Immature natural killer cell (primary cell): ENCODE results near the gene WWOX. TPM values are rescaled to one million over a fixed set of nuclear protein-coding genes. Genes with fewer than 3 reads are reported as not detected.
A peak's percentile ranks its signal among the peaks of the same experiment; 100 is the strongest.

ENCODE experiments used
- DNase-seq, 3 donors: peaks; one replicate each; pipeline ENCODE4 v3.0.0; 2022; ENCODE audit warnings: mixed read lengths in 1 of 3
- H3K27ac Mint-ChIP-seq, 6 donors: one replicate each; pipeline ENCODE4 v1.8.0; 2020; ENCODE audit warnings: mixed read lengths in 6 of 6, mild to moderate bottlenecking in 5 of 6, inconsistent platforms in 4 of 6, moderate library complexity in 3 of 6
- H3K27me3 Mint-ChIP-seq, 3 donors: one replicate each; pipeline ENCODE4 v1.8.0; 2020 to 2021; ENCODE audit warnings: low read depth in 3 of 3, mild to moderate bottlenecking in 3 of 3, mixed read lengths in 3 of 3, moderate library complexity in 3 of 3, inconsistent platforms in 1 of 3
- H3K36me3 Mint-ChIP-seq, 3 donors: one replicate each; pipeline ENCODE4 v1.8.0; 2020; ENCODE audit warnings: mixed read lengths in 3 of 3, inconsistent platforms in 2 of 3, mild to moderate bottlenecking in 2 of 3
- H3K4me1 Mint-ChIP-seq, 2 donors: one replicate each; pipeline ENCODE4 v1.8.0; 2020; ENCODE audit warnings: inconsistent platforms in 2 of 2, mild to moderate bottlenecking in 2 of 2, mixed read lengths in 2 of 2, moderate library complexity in 1 of 2
- H3K4me3 Mint-ChIP-seq, 5 donors: one replicate each; pipeline ENCODE4 v1.8.0; 2020; ENCODE audit warnings: mild to moderate bottlenecking in 5 of 5, mixed read lengths in 5 of 5, inconsistent platforms in 3 of 5, moderate library complexity in 3 of 5
- H3K9me3 Mint-ChIP-seq, 6 donors: one replicate each; pipeline ENCODE4 v1.8.0; 2020; ENCODE audit warnings: mild to moderate bottlenecking in 6 of 6, mixed read lengths in 6 of 6, inconsistent platforms in 4 of 6, moderate library complexity in 3 of 6
- polyA plus RNA-seq, 3 donors: library from polyadenylated mRNA; unstranded; fragments of 300-500 nt; fragmentation: Illumina TruSeq; gene quantifications; one replicate each; pipeline ENCODE4 v1.2.3, GENCODE V29; 2021

The WWOX gene
- polyA plus RNA-seq, 3 donors from 2014 or later: 9.0 to 13.9 (median 12.3) TPM

- Mint-ChIP-seq H3K27me3 (peaks cover 0 to 2% (median 2%) of the 10 kb centered on the region in 3 donors), H3K9me3 (no peaks in the 10 kb centered on the region), H3K4me1 (no peaks in the 10 kb centered on the region), H3K36me3 (no peaks in the 10 kb centered on the region), H3K27ac (no peak overlapping the region), H3K4me3 (no peak overlapping the region)
- DNase-seq: no peak
Measured at GRCh38 chr16:79061181-79061580, 961.7 kb downstream of the WWOX start.

GRCh38 chr16:79062336-79062735 is 962.9 kb downstream of the WWOX start:
- no peak overlapping the region for H3K27ac Mint-ChIP-seq
- H3K27me3 Mint-ChIP-seq: peaks cover 0 to 2% (median 2%) of the 10 kb centered on the region in 3 donors
- no peaks in the 10 kb centered on the region for H3K9me3 Mint-ChIP-seq
- no peak for DNase-seq
- H3K4me1 Mint-ChIP-seq: no peaks in the 10 kb centered on the region
- H3K36me3 Mint-ChIP-seq: no peaks in the 10 kb centered on the region
- H3K4me3 Mint-ChIP-seq: no peak overlapping the region

GRCh38 chr16:79062821-79063220 is 963.4 kb downstream of the WWOX start:
- H3K27ac Mint-ChIP-seq: no peak overlapping the region
- H3K4me3 Mint-ChIP-seq: no peak overlapping the region
- no peaks in the 10 kb centered on the region for H3K36me3 Mint-ChIP-seq
- DNase-seq: no peak
- no peaks in the 10 kb centered on the region for H3K4me1 Mint-ChIP-seq
- H3K27me3 Mint-ChIP-seq: peaks cover 0 to 2% (median 2%) of the 10 kb centered on the region in 3 donors
- no peaks in the 10 kb centered on the region for H3K9me3 Mint-ChIP-seq

- H3K36me3 Mint-ChIP-seq: no peaks in the 10 kb centered on the region
- peaks cover 0 to 2% of the 10 kb centered on the region in 2 donors for H3K4me1 Mint-ChIP-seq
- no peaks in the 10 kb centered on the region for H3K9me3 Mint-ChIP-seq
- no peak for DNase-seq
- H3K27me3 Mint-ChIP-seq: peaks cover 0 to 2% (median 0%) of the 10 kb centered on the region in 3 donors
- no peak overlapping the region for H3K27ac Mint-ChIP-seq
- no peak overlapping the region for H3K4me3 Mint-ChIP-seq
Measured at GRCh38 chr16:79064256-79064972, 965.0 kb downstream of the WWOX start.

DNA sequence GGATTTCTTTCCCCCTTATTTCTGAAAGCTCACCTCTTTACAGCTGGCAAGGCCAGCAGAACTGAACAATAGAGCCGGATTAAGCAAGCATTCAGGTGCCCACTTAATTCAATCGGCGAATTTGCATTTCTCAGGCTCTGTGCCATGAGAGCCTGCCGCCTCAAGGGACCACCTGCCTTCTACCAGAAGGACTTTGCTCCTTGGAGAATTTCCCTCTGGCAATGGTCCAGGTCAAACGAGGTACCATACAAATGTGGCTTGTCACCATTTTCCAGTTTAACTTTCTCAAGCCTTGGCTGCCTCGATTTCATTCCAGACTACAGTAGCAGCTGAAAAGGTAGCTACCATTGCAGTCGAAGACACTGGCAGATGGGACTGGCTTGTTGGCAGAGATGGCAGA is 967.1 kb downstream of the WWOX start:
- Mint-ChIP-seq H3K36me3 (no peaks in the 10 kb centered on the region), H3K9me3 (no peaks in the 10 kb centered on the region), H3K27me3 (peaks cover 0 to 7% (median 0%) of the 10 kb centered on the region in 3 donors), H3K27ac (no peak overlapping the region), H3K4me1 (peaks cover 16 to 23% of the 10 kb centered on the region in 2 donors), H3K4me3 (no peak overlapping the region)
- no peak for DNase-seq

DNA sequence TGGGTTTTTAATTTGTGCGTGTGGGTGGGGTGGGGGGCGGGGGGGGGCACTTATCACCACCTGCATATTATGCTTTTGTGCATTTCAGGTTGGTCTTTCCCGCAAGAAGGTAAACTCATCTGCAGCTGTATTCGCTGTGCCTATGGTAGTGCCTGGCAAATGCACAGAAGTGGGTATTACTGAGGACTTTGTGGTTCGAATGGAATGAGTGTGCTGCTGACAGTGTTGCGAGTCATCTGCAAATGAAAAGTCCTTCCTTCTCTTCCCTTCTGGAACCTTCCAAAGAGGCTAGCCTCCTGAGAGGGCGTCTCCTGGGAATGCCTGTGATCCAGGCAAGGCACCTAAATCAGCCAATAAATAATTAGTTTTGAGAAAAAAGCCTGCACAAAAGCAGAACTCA is 968.1 kb downstream of the WWOX start:
- H3K4me3 Mint-ChIP-seq: no peak overlapping the region
- peaks cover 26 to 34% of the 10 kb centered on the region in 2 donors for H3K4me1 Mint-ChIP-seq
- H3K27ac Mint-ChIP-seq: no peak overlapping the region
- no peaks in the 10 kb centered on the region for H3K9me3 Mint-ChIP-seq
- H3K36me3 Mint-ChIP-seq: no peaks in the 10 kb centered on the region
- no peak for DNase-seq
- H3K27me3 Mint-ChIP-seq: peaks cover 0 to 7% (median 0%) of the 10 kb centered on the region in 3 donors

DNA sequence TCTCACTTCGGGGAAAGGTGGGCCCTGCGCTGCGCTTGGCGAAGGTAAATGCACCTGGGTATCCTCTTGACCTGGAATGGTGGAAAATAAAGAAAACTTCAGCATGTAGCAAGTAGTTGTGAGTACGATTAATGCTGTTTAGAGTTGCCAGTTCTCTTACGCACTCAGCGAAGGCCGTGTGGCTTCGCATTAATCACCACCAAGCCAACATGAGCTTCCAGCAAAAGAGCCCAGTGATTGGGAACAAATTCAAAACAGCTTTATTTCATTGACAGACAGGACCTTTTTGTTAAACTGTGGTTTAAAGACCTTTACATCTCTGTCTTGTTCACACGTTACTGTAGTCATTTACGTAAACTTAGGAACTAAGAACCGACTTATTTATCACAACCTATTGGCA is 969.7 kb downstream of the WWOX start:
- Mint-ChIP-seq H3K36me3 (no peaks in the 10 kb centered on the region), H3K4me3 (no peak overlapping the region), H3K27me3 (peaks cover 0 to 7% (median 0%) of the 10 kb centered on the region in 3 donors), H3K27ac (no peak overlapping the region), H3K9me3 (no peaks in the 10 kb centered on the region), H3K4me1 (peaks cover 38 to 46% of the 10 kb centered on the region in 2 donors)
- DNase-seq: no peak

- peaks cover 40 to 51% of the 10 kb centered on the region in 2 donors for H3K4me1 Mint-ChIP-seq
- H3K27ac Mint-ChIP-seq: no peak overlapping the region
- no peaks in the 10 kb centered on the region for H3K36me3 Mint-ChIP-seq
- peaks cover 0 to 7% (median 0%) of the 10 kb centered on the region in 3 donors for H3K27me3 Mint-ChIP-seq
- H3K4me3 Mint-ChIP-seq: no peak overlapping the region
- DNase-seq: no peak
- no peaks in the 10 kb centered on the region for H3K9me3 Mint-ChIP-seq
Measured at GRCh38 chr16:79069633-79070032, 970.2 kb downstream of the WWOX start.

DNA sequence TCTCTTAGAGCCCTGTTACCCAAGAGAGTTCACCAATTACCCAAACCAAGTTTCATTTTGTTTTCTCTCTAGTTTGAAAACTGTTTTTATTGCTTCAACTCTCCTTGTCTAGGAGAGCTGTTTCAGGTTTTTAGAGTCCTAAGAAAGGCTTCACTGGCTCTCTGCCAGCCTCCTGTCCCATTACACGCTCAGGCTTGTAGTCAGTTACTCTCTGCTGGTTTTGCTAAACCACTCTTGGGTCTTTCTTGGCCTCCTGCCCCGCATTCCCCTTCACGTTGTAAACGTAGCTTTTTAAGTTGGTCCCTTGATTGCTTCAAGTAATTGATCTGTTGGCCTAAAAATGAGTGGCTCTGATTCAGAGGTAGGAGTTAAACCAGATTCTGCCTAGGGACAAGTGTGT is 972.0 kb downstream of the WWOX start:
- no peak for DNase-seq
- Mint-ChIP-seq H3K27me3 (peaks cover 1 to 4% (median 3%) of the 10 kb centered on the region in 3 donors), H3K9me3 (peaks cover 0 to 1% (median 0%) of the 10 kb centered on the region in 6 donors), H3K4me1 (peaks cover 51 to 69% of the 10 kb centered on the region in 2 donors), H3K27ac (peak overlapping the region; percentile 8 to 80 (median 54)), H3K4me3 (peak overlapping the region; percentile 3 to 65 (median 42)), H3K36me3 (no peaks in the 10 kb centered on the region)

- H3K36me3 Mint-ChIP-seq: no peaks in the 10 kb centered on the region
- H3K4me1 Mint-ChIP-seq: peaks cover 62 to 80% of the 10 kb centered on the region in 2 donors
Measured at GRCh38 chr16:79072517-79072916, 973.1 kb downstream of the WWOX start.

GRCh38 chr16:79073566-79073965 is 974.1 kb downstream of the WWOX start:
- Mint-ChIP-seq H3K27ac (peak overlapping the region in 2 of 6 donors; percentile 50 to 66), H3K27me3 (peaks cover 2 to 8% (median 3%) of the 10 kb centered on the region in 3 donors), H3K4me3 (peak overlapping the region; percentile 29 to 76 (median 60)), H3K9me3 (peaks cover 0 to 1% (median 0%) of the 10 kb centered on the region in 6 donors), H3K36me3 (no peaks in the 10 kb centered on the region), H3K4me1 (peaks cover 72 to 90% of the 10 kb centered on the region in 2 donors)
- DNase-seq: no peak

More at GRCh38 chr16:79072517-79072916, 973.1 kb downstream of the WWOX start:
- H3K4me3 Mint-ChIP-seq: peak overlapping the region in 1 of 5 donors; percentile 24
- H3K27me3 Mint-ChIP-seq: peaks cover 2 to 4% (median 3%) of the 10 kb centered on the region in 3 donors
- peaks cover 0 to 1% (median 0%) of the 10 kb centered on the region in 6 donors for H3K9me3 Mint-ChIP-seq
- DNase-seq: no peak
- H3K27ac Mint-ChIP-seq: no peak overlapping the region

GRCh38 chr16:79074541-79074940 is 975.1 kb downstream of the WWOX start:
- peak overlapping the region in 1 of 6 donors; percentile 5 for H3K27ac Mint-ChIP-seq
- peaks cover 72 to 88% of the 10 kb centered on the region in 2 donors for H3K4me1 Mint-ChIP-seq
- DNase-seq: no peak
- H3K9me3 Mint-ChIP-seq: peaks cover 0 to 1% (median 0%) of the 10 kb centered on the region in 6 donors
- H3K4me3 Mint-ChIP-seq: peak overlapping the region in 2 of 5 donors; percentile 21 to 30
- H3K36me3 Mint-ChIP-seq: no peaks in the 10 kb centered on the region
- peaks cover 2 to 8% (median 3%) of the 10 kb centered on the region in 3 donors for H3K27me3 Mint-ChIP-seq

DNA sequence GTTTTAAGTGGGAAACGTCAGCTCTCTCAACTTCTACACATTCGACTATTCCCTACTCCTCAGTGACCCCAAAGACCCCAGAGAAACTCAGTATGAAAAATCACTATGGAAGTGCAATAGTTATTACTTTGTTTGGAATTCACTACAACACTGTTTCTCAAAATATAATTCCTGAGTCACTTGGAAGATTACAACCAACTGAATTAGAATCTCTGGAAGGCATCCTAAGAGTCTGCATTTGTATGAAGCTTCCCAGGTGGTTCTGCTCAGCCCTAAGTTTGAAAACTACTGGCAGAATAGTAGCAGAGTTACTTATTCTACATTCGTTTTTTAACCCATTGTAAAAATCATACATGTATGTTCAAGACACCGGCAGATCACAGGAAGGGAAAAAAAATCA is 975.5 kb downstream of the WWOX start:
- DNase-seq: no peak
- Mint-ChIP-seq H3K4me3 (peak overlapping the region in 2 of 5 donors; percentile 21 to 30), H3K36me3 (no peaks in the 10 kb centered on the region), H3K27ac (peak overlapping the region in 1 of 6 donors; percentile 5), H3K4me1 (peaks cover 71 to 84% of the 10 kb centered on the region in 2 donors), H3K27me3 (peaks cover 2 to 8% (median 3%) of the 10 kb centered on the region in 3 donors), H3K9me3 (peaks cover 0 to 1% (median 0%) of the 10 kb centered on the region in 6 donors)

- Mint-ChIP-seq H3K27me3 (peaks cover 2 to 4% (median 3%) of the 10 kb centered on the region in 3 donors), H3K36me3 (no peaks in the 10 kb centered on the region), H3K4me3 (peak overlapping the region in 4 of 5 donors; percentile 24 to 63 (median 40)), H3K4me1 (peaks cover 60 to 74% of the 10 kb centered on the region in 2 donors), H3K9me3 (peaks cover 0 to 1% (median 0%) of the 10 kb centered on the region in 6 donors), H3K27ac (peak overlapping the region in 3 of 6 donors; percentile 17 to 50 (median 46))
- DNase-seq: no peak
Measured at GRCh38 chr16:79076047-79076767, 976.8 kb downstream of the WWOX start.
